GM19468 (cell line): ENCODE results near the gene ZNF521.

Experiments
- ATAC-seq: cut with Tn5 transposase; IDR thresholded peaks from one replicate; pipeline ENCODE4 v1.9.1; 2021; ENCODE audit warnings: mild to moderate bottlenecking, moderate library complexity, moderate number of reproducible peaks; ENCODE audit not compliant: unreplicated experiment; ENCODE audit errors: extremely low read depth

Gene ZNF521

DNA sequence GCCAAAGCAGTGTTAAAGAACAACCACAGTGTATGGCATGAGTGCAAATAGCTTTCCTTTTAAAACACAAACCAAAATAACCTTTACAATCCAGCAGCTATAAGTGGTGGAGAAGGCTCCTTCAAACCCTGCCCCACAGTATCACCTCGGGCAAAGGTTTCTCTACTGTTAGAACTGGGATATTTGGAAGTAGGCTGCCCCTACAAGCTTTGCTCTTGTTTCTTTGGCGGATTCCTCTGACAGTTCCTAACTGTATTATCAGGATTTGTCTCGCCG lies 214.8 kb downstream of the ZNF521 start:
- no peak for ATAC-seq

DNA sequence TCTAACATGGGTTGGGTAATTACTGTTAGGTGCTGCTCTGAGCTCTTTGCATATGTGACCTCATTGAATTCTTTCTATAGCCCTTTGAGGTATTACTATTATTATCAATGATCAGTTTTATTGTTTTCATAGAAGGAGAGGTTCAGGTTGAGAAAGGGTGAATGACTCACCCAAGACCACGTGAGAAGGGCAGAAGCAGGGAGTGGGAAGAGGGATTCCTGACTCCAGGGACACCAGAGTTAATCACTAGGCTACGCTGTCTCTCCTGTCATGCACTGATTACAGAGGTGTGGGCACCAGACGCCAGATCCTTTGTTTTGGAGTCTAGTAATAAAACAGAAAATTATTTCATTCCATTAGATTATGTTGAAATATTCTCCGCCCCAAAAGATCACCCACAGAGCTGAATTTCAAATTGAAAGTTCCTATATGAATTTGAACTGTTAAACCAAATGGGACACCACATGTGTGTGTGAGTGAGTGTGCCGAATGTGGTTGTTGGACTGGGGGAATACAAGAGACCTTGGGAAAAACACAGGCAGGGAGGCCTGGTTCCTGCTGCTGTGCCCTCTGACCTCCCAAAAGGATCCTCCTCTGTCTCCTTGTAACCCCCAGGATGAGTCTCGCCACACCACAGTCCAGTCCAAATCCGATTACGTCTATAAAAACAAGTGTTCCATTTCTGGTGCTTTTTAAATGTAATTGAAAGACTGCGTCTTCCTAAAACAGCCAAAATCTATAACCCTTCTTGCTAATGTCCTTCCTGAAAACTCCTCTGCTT lies 215.4 kb downstream of the ZNF521 start:
- no peak for ATAC-seq

DNA sequence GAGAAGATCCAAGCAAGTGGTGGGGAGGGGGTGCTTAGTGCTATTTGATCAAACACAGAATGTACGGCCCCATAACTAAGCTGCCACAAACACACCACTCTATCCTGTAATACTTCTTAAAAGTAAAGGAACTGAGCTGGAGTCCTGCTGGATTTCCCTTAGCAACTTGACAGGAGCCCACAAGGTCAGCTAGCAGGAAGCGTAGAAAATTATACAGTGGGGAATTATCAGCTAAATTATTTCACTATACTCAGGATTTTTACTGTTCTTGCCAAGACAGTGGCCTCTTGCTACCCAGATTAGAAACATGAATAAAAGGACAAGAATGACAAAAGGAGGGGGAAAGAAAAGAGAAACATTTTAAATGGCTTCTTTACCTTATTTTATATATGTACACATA lies 217.1 kb downstream of the ZNF521 start:
- no peak for ATAC-seq

DNA sequence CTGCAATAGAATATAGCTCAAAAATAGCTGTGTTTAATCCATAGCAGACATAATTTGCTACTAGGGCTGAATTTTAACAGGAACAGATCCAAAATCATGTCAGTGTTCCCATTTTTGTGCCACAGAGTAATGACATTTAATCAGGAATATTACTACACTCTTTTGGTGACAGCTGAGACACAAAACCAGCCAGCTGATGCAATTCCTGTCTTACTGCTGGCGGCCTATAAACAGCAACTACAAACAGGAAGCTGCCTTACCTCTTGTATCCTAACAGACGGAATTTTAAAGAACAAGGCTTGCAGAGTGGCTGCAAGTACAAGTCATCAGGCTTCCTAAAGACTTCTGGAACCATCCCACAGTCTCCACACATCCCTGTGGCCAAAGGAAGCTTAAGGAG lies 218.1 kb downstream of the ZNF521 start:
- no peak for ATAC-seq

DNA sequence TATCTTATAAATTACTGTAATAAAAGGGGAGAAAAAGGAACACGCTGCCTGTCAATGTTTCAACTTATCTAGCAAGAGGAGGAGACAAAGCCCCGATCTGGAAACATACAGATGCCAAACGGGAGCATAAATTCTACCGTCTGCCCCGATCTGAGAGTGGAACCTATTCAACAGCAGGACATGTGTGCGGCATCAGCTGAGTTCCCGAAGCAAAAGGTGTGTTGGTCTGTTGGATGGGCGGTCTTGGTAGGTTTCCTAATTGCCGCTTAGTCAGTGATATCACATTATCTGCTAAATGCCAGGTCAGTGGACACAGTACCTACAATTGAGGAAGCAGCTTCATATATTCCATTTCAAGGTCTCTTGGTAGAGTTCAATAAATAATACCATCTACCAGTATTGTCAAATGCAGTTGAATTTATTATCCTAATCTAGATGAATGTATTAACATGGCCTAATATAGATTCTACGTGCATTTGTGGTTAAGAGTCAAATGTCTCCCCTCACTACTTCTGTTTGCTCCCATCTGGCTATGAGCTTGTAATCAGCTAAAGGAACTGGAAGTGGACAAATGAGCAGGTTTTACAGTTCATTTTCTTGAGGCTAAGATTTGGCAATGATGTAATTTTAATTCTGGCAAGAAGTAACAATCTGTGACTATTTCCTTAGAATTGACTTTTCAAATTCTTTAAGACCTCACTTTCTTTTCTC lies 219.0 kb downstream of the ZNF521 start:
- ATAC-seq: no peak

DNA sequence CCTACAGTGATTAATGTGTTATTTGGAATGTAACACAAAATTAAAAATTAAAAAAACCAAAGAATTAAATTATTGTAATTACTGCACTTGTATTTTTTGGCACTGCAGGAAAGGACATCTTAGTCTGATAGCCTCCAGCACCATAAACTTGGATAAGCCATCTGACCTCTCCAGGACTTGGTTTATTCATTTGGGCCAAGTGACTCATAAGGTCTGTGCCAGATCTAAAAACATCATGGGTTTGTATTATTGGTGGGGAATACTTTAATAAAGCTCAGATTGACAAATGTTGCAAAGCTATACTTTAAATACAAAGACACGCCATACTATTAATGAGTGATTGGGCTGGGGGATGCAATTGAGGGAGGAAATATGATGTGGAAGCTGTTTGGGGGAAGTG lies 225.2 kb downstream of the ZNF521 start:
- no peak for ATAC-seq

DNA sequence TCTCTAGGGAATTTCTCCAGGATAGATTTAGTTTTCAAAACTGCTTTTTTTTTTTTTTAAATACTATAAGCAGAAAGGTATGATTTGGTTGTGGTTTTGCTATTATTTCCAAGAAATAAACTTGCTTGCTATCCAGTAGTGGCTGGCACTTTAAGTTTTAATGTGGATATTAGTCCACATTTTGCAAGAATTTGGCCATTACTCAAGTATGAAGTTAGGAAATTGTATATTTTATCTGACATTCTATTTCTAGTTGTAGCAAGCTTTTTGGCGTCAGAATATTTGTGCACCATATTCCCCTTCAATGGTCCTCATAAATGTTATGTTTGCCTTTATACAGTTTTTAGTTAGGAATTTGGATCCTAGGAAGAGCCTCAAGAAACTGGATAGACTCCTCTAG lies 226.3 kb downstream of the ZNF521 start:
- no peak for ATAC-seq

DNA sequence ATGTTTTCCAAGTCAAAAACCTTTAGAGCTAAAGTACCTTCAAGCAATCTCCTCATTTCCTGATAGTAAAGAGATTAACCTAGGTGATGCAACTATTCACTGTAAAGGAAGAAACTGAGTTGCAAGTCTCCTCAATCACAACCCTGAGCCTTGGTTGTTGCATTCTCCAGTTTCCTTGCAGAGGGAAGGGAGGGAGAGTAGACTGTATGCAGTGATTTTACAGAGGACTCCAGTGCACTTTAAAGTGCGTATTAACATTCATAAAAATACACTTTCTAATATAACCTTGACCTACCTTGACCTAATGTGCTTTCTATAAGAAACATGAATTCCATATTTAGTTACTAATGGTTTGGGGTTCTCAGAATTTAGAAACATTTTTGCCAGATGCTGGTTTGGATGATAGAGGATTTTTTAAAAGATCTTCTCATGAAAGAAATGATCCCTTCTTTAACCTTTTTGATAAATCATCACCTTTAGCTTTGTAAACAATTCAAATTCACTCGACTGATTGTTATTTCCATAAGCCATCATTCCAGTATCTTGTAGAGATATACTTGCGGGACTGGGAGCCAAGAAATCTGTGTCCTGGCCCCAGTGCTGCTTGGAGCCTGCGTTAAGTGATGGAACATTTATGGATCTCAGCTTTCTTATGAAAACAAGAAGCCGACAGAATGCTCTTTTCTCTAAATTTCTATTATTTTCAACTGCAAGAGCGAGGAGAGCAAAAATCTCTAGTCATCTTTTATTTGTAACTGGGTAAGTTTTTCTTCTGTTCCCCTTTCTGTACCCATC lies 228.3 kb downstream of the ZNF521 start:
- no peak for ATAC-seq

DNA sequence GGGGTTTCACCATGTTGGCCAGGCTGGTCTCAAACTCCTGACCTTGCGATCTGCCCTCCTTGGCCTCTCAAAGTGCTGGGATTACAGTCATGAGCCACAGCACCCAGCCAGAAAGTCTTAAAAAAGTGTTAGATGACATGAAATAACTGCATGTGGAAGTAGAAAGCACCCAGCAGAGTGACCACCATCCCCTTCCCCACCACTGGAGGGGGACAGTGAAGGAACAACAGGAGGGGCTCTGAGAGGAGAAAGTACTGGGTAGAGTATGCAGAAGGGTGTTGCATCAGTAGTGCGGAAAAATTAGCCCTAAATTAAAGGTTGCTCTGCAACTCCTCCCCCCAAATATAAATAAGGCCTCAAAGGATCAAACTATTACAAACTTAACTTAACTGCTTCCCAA lies 230.5 kb downstream of the ZNF521 start:
- no peak for ATAC-seq

DNA sequence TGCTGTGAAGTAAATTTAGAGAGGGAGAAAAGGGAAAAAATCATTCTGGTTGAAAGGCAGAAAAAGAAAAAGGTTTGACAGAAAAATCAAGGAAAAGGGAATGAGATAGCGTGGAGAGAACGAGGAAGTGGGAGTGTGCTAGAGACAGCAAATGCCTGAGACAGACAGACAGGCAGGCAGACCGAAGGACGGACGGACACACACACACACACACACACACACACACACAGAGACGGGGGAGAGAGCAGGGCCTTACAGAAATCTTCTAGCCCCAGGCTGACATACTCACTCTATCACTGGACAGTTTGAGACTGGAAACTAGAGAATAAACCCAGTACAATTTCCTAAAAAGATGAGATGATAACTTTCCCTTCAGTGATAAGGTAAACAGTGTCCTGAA lies 238.4 kb downstream of the ZNF521 start:
- no peak for ATAC-seq

DNA sequence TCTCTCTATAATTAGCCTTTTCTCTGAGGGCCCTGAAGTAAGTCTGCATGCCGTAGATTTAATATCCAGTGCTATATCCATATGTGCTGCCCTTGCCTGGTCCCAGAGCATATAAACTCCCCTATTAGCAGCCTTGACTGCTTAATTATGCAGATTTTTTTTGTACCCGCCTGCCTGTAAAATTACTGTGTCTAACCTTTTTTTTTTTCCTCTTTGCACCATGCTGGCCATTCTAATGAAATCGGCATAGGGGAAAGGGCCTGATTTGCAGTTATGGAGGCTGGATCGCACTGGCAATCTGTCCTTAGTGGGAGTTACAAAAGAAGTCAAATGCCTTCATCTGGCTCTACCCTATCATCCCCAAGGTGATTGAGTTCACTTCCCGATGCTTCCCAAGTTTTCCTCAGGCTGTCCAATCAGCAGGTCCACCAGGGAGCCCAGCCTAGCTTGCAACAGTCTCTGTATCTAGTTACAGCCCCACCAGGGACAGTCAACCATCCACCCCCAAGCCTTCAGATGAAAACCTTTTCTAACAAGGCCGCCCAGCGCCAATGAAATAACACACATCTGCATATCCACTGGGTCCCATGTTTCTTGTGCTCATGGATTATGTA lies 239.0 kb downstream of the ZNF521 start:
- ATAC-seq: no peak

DNA sequence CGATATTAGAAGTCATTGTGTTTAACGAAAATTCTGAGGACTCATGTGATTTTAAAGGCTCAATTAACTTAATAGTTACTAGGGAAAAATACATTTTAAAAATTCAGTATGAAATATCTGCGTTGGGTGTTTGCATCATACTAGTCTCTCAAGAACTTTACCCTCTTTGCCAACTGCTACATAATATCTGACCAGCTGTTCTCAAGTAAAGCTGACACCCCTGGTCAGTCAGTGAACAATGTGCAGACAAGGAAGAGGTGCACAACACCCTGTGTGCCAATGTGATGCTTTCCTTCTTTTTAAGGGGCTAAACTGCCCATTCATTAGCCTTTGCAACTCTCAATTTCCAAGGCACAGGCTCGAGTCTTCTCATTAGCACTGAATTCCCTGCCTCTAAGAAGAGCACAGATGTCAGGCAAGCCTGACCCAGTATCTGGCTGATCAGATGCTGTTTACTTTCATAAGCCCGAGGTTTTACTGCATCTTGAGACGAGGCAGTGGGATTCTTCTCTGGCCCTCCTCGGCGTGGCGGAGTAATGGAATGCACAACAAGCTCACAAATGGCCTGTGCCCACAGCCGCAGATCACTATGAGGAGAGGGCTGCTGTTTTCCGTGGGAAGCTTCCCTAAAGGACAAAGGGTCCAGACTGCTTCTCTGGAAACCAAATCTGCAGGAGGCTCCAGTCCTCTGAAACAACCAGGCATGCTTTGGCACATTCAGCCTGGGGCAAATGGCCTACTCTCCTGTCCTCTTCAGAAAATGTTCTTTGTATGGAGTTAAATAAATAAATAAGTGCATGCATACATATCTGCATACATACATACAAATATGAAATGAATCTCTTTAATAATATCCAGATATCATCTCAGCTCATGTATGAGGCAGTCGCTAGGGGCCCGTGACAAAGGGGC lies 240.3 kb downstream of the ZNF521 start:
- ATAC-seq: no peak

DNA sequence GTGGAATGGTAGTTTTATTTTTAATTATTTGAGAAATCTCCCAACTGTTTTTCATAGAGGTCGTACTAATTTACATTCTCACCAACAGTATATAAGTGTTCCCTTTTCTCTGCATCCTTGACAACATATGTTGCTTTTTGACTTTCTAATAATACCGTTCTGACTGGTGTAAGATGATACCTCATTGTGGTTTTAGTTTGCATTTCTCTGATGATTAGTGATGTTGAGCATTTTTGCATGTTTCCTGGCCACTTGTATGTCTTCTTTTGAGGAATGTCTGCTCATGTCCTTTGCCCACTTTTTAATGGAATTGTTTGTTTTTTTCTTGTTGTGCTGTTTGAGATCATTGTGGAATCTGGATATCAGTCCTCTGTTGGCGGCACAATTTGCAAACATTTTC lies 242.5 kb downstream of the ZNF521 start:
- no peak for ATAC-seq

DNA sequence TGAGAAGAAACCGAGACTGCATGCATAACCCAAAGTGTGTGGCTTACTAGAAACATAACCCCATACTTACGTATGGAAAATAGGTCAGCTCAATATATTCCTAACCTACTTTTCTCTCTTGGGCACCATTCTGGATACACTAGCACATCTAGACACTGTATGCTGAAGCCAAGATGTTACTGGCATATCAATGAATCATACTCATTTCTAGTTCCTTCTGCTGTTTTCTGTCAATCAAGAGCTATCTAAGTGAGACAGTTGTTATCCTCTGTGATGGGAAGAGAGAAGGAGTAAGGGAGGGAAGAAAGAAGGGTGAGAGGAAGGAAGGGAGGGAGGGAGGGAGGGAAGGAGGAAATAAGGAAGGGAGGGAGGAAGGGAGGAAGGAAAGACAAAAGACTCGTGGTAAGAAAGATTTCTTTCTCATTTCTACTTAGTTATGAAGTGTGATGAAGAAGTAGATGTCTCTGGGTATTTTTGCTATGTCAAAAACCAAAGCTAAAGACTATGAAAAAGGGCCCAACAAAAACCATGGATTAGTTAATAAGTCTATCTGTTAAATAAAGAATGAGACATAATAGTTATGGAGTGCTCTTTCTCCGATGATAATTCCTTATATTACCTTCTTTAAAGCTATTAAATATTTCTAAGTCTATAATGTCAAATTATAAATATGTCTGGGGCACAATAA lies 248.4 kb downstream of the ZNF521 start:
- no peak for ATAC-seq

DNA sequence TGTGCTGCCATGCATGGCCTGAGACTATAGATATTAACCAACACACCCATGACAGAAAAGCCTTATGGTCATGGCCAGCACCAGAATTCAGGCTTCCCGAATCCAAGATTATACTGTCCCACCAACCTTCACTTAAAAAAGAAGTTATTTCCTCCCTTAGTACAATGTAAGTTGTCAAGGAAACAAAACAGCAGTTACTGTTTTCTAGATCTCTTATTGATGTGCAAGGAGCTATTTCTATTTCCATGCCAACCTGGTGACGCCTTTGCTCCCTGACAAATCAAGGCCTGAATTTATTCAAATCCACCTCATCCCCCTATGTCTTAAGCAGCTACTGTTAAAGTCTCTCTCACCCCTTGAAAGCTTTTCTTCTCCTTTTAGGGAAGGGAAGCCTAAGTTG lies 249.3 kb downstream of the ZNF521 start:
- ATAC-seq: no peak

DNA sequence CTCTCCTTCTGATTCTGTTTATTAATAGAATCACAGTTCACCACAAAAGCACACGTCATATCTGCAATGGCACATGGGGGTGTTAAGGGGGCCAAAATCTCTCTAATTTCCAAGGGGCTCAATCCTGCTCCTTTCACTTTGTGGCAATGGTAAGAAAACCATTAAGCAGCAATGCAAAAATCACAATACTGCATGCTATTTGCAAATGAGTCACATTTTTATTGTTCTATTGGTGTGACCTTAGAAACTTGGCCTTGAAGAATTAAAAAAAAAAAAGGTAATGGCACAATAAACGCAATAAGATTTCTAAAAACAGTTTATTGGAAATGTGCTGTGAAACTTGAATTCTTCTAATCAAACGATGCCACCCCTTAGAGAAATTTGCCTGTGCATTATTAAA lies 251.5 kb downstream of the ZNF521 start:
- ATAC-seq: no peak

DNA sequence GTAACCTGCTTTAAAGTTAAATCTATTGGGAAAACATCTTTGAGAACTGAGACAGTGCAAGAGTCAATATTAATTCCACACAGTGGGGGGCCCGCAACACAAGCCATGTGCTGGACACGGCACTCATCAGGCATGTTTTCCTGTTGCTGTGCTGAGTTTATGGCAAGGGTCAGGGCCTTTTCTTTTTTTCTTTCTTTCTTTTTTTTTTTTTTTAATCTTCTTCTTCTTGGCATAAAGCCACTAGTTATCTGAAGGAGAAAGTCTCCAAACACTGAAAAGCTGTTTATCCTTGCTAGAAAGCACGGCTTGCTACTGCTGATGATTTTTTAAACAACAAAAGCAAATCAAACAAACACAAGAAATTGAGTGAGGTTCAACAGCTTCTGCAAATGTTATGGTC lies 252.1 kb downstream of the ZNF521 start:
- no peak for ATAC-seq

DNA sequence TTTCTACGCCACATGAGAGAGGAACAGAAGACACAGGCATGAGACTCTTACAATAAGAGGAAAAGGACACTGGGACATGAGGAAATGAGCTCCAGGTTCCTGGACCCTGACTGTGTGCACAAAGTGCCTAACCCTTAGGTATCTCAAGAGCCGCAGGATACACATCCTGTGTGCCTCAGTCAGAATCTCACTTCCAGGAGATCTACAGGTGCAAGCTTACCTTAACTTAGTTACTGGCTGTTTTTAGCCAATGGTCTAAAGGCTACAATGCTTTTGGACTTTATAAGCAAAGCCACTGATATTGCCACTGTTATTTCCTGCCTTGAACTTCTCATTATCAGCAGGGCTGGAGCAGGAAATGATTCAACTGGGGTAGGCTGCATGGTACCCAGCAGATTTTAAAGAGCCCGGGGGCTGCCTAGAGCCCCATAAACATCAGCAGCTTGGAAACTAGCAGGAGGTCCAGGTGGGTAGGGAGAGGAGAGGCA lies 254.4 kb downstream of the ZNF521 start:
- no peak for ATAC-seq

DNA sequence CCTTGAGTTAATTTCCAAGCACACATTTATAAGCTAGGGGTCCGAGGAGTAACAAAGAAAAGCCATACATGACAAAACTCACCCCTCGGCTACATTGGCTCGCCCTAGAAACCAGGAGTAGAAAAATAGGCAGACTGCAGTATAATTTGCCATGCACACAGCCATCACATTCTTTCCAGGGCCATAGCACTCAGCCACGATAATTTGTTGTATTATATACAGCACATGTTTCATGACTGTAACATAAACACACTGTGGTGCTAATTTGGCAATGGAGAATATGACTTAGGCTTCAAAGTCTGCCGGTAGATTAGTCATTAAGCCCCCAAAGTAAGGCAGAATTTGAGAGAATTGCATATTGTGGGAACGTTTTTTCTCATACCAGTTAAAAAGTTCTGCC lies 254.9 kb downstream of the ZNF521 start:
- no peak for ATAC-seq
